Stimulated activated CD4-positive, alpha-beta T cell treated with anti-CD3 and anti-CD28 coated beads, Interleukin-4, amount 100 ng/mL, for 4 hours (primary cell): Measurements from ENCODE around the gene PCSK9.
"Not testable (repeated sequence)": the region's sequence is repeated elsewhere in the genome, so short reads cannot be mapped to it uniquely, and the experiment has no call there.

ENCODE experiments used
- DNase-seq, 2 experiments: peaks; one replicate each; pipeline ENCODE4 v3.0.0-alpha.2; 2020

The PCSK9 gene

DNA sequence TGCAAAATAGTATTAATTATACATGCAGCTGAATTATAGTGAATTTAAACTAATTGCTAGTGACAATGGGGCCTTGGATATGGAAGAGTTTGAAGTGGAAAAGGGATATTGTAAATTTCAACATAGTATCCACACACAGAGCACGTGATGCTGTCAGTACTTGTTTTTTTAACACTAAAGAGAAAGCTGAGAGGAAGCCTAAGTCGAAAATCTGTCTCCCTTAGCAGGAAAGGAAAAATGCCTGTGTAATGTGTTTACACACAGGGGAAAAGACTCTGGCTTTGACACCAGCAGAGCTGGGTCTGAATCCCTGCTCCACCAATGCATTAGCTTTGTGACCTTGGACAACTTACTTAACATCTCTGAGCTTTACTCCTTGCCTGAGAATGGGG is 42.6 kb downstream of the PCSK9 start:
- no peak for DNase-seq

DNA sequence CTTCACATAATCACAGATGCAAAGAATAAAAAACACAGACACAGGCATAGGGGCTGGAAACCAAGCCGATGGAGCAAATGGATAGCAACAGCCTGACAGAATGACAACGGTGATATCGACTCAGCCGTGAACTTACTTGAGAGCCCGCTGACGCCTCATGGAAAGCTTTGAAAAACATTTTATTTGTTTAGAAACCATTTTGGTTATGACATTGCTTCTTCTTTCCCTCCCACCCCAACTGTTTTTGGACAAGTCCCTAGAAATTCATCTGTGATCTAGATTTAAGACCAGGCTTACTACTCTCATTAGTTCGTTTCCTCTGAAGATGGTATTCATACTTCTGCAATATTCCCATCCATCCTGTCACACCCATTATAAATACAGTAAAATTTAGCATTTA is 44.9 kb downstream of the PCSK9 start:
- DNase-seq, result no peak

DNA sequence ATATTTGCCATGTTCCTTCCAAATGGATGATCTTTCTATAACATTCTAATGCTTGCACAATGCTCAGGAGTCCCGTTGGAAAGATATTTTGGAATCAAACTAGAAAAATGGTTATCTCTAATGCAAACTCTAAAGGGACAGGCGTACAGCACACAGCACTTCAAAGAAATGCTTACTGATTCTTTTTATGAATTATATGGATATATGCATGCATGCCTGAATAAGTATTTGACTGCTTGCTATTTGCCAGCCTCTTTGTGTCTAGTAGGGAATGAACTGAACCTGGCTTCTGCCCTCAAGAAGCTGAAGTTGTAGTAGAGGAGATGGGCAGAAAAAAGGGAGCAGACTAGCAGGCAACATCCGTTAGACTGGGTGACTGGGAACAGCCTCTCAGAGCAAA is 48.1 kb downstream of the PCSK9 start:
- DNase-seq, result no peak

DNA sequence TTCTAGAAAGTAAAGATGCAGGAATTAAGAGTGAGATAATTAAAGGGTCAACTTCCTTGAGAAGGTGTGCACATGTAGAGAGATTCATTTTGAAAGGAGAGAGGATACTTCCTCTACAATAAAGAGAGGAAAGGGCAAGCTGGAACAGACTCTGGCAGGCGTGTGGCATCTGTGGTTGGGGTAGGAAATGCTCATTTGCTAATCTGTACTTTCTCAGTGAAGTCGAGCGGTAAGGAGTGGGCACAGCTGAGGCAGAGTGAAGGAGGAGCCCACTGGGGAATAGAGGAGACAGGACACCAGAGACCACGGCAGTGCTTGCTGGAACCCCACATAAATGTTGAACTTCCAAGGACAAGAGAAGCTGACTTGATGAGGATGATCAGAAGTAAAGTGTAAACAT is 49.1 kb downstream of the PCSK9 start:
- DNase-seq, result no peak

DNA sequence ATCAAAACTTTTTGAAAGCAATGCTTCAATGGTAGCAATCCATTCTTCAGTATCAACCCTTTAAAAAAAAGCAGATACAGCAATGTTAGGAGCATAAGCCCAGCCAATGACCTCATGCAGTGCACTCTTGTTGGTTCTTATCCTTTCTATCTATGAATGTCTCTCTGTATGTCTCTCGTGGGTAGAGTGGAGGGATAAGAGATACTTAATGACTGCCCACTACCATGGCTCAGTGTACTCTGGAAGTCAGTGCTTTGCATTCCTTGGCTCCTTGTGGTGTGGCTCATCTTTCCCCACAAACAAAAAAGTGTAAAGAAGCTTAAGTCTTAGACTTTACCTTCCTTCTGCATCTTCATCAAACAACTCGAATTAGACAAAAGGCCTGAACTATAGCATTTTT is 50.3 kb downstream of the PCSK9 start:
- DNase-seq, result no peak

DNA sequence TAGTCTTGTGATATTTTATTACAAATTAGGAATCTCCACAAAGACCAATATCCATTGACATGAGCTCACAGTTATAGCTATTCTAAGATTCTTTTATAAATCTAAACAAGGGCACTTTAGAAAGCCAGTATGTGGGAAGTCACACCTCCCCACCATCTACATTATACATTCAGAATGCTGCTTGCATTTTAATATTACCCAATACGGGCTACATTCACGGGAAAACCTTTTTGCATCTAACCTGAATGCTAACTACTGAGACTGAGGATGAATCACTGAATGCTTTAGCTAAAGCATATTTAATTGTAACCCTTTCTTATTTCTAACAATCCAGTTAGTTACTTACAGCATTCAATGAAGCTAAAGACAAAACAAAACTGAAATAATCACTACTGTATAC is 53.1 kb downstream of the PCSK9 start:
- DNase-seq, result no peak

DNA sequence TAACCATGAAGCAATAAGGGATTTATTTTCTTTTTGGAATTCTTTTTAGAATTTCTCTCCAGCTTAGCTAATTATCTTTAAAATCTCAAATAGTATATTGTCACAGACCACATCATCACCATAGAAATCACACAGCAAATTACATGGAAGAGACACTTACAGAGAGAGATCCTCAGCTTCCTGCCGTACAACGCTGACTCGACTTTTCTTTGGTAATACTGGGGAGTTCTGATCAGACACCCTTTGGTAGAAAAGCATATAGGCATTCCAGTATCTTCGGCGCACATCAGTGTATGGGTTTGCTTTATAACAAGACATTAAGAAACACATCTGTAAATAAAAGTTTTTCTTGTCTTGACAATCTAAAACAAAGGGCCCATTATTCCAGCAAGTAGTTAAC is 55.7 kb downstream of the PCSK9 start:
- no peak for DNase-seq

DNA sequence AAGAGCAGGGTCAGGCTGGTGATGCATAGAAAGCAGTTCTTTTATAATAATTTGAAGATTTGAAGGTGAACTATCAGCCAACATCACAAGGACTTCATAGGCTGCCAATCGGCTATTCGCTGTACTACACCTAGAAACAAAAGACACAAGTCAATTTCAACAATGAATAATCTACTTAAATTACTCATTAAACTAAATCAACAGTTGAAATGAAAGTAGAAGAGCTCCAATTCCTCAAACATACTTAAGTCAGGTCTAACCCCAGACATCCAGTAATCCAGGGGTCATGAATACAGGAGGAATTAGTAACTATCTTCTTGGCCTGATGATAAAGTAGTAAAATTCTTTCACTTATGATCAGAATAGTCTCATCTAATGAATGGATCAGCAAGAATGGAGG is 64.5 kb downstream of the PCSK9 start:
- no peak for DNase-seq

DNA sequence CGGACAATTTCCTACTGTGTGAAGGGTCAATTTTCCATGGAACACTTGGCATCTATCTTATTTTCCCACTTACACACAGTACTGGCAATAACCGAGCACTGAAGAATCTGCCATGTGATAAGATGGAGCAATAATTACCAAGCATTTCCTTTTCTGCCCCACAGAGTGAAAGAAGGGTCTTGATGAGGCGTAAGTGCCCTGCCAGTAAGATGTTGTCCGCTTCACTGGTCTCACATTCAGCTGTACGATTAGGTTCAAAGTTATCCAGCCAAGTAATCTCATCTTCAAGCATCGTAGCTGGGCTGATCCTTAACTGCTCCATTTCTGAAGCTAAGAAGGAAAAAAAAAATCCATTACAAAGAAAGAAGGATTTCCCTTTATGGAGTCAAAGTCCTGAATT is 67.8 kb downstream of the PCSK9 start:
- no peak for DNase-seq

DNA sequence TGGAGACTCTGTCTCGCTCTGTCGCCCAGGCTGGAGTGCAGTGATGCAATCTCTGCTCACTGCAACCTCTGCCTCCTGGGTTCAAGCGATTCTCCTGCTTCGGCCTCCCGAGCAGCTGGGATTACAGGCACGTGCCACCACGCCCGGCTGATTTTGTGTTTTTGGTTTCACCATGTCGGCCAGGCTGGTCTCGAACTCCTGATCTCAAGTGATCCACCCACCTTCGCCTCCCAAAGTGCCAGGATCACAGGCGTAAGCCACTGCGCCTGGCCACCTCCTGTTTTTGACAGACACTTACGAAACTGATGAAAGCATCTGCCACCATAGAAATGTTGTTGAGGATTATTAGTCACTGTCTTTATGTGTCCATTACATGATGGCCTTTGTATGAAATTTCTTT is 69.7 kb downstream of the PCSK9 start:
- not testable (repeated sequence) for DNase-seq
